22Rv1 (cell line): ENCODE data around the gene ZFP92.

Experiments used
- H3K27ac ChIP-seq: fragments of 450-650 bp; 2 replicates; pipeline ENCODE4 v1.5.1; 2017
- CTCF ChIP-seq: fragments of 450-650 bp; IDR thresholded peaks from 2 replicates; pipeline ENCODE4 v1.5.1; 2017; ENCODE audit warnings: mild to moderate bottlenecking
- ZFX ChIP-seq: fragments of 450-650 bp; IDR thresholded peaks from 2 replicates; pipeline ENCODE4 v1.6.1; 2017; ENCODE audit warnings: antibody characterized with exemption, borderline replicate concordance

ZFP92 gene, protein sequence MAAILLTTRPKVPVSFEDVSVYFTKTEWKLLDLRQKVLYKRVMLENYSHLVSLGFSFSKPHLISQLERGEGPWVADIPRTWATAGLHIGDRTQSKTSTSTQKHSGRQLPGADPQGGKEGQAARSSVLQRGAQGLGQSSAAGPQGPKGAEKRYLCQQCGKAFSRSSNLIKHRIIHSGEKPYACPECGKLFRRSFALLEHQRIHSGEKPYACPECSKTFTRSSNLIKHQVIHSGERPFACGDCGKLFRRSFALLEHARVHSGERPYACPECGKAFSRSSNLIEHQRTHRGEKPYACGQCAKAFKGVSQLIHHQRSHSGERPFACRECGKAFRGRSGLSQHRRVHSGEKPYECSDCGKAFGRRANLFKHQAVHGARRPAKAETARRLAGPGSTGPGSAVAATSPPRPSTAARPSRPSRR

DNA sequence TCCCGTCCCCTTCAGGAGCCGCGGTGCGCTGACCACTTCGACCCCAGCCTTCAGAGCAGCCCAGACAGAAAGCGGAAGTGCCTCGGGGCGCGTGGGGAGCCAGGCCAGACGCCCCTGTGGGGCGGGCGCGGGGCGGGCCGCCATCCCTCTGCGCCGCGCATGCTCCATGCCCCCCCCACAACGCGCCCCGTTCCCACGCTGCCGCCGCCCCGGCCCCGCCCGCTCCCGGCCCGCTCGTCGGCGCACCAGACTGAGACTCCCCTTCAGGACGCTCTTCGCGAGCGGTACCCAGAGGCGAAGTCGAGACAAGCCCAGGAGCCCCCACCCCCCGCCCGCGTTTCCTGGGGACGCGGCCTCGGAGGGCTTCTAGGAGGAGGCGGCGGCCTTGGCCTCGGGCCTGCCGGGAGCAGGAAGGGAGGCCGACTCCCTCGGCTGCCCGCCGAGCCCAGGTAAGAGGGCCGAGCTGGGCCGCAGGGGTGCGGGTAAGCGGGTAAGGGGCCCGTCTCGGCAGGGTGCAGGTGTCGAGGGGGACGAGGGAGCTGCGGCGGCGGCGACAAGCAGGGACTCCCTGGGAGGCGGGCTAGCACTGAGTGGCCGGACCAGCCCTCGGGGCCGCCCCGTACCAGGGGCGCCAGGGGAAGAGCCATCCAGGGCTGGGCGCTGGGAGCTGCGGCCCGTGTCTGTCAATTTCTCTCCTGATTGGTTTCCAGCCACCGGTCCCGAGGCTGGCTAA, at the start of gene ZFP92:
Gene ZFP92, plus strand, starts transcription at position 218 of the 733 bp plus-strand sequence. CDS start 6,851 bp downstream, outside the sequence.
- no peak for TF ChIP-seq CTCF
- TF ChIP-seq ZFX, result no peak
- no peak within 1 kb of the TSS for H3K27ac ChIP-seq

- TF ChIP-seq ZFX (no peak), CTCF (no peak)
- H3K27ac ChIP-seq, result no peak overlapping the region
Observed at GRCh38 chrX:153361781-153362397, 49.4 kb upstream of the ZFP92 start.

GRCh38 chrX:153365670-153366069, 45.6 kb upstream of the ZFP92 start:
- no peak overlapping the region for H3K27ac ChIP-seq
- TF ChIP-seq CTCF, result no peak
- TF ChIP-seq ZFX, result no peak

DNA sequence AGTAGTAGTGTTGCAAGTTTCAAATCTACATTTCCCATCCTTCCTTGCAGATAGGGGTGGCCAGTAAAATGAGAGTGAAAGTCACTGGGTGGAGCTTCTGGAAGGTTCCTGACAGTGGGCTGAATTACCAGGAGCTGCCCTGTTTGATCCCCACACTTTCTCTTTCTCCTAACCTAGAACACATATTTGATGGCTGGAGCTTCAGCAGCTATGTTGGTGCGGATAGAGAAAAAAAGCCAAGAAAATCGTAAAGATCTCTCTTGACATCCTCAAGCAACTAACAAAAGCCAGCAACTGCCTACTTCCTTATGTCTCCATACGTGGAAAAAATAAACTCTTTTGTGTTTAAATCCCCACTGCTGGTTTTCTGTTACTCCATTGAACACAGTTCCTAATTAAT, 45.2 kb upstream of the ZFP92 start:
- no peak overlapping the region for H3K27ac ChIP-seq
- TF ChIP-seq ZFX (no peak), CTCF (no peak)

DNA sequence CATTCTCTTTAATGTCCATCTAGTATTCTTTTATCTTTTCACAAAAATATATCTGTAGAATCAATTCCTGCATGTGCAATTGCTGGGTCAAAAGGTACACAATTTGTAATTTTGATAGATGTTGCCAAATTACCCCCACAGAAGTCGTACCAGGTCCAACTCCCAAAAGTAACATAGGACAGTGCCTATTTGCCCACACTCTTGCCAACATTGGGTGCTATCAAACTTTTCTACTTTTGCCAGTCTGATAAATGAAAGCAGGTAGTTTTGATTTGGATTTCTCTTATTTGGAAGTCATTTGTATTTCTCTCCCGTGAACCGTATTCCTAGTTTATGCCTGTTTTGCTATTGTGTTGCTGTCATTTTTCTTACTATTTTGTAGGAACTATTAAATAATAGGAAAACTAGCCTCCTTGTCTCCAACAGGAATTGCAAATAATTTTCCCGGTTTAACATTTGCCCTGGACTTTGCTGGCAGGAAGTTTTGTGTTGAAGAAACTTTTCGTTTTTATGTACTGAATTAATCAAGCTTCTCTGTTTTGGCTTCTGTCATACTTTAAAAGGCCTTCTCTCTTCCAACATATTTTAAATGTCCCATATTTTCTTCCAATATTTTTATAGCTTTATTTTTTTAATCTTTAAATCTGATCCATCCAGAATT, 44.3 kb upstream of the ZFP92 start:
- H3K27ac ChIP-seq, result no peak overlapping the region
- TF ChIP-seq ZFX, result no peak
- TF ChIP-seq CTCF, result no peak

DNA sequence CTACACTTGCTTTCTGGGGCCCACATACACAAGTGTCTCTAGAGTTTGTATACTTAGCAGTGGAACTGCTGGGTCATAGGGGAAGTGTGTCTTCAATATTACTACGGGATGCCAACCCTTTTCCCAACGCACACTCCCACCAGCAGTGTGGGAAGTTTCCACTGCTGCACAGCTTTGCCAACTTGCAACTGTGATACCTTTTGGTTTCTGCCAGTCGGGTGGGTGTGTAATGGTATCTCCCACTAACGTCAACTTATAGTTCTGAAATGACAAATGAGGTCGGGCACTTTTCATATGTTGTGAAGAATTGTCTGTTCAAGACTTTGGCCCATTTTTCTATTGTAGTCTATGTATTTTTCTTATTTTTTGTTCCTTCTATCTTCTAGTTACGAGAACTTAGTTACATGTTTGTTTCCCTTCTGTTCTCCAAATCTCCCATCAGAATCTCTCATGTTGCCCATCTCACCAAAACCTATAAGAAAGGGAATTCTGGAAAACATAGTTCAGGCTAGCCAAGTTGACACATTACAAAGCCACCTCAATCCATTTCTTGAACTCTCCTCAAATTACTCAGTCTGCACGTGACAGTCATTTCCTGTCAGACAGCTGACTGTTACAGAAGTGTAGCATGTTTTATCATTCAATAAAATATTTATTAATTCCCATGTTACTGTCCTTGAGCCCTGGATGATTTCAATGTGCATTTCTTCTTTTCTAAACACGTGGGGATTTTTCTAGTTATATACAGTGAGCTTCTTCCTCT, 40.8 kb upstream of the ZFP92 start:
- H3K27ac ChIP-seq, result no peak overlapping the region
- TF ChIP-seq CTCF (no peak), ZFX (no peak)
